Fibroblast of skin of right biceps (primary cell): ENCODE results near the gene MTA2.

ENCODE experiments used
- DNase-seq: peaks from one replicate; pipeline ENCODE4 v3.0.0-alpha.2; 2013

MTA2 gene

DNA sequence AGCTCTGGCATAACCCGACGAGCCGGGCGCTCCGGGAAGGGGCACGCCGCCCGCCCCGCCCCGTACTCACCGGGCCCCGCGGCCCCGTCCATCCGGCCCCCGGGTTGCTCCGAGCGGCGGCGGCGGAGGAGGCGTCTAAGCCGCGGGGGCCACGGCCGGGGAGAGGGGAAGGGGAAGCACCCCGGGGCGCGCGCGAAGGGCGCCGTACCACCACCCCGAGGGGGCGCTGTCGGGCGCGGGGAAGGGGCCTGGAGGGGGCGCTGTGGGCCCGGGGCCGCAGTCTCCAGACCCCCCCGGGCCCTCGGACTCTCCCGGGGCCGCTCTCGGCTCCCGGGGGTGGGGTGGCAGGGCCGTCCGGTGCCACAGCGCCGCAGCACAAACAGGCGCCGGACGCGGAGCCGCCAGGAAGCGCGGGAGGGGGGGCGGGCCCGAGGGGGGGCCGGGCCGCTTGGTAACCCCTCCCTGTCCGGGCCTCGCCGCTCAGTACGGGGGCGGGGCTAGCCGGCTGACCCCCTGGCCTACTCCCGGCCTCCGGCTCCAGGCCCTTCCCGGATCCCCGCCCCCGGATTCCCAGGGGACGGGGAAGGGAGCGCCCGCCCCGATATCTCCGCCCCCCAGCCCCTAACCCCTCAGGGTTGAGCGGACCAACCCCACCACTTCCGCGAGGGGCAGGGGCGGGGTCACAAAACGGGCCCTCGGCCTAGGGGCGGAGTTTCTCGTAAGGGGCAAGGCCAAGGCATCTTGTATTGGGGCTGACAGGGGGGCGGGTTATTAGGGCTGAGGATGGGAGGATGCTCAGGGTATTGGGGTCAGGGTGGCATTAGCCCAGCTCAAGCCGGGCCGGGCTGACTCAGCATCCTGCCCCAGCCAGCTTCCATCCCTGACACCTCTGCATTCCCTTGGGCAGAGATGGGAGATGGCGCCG lies 11.0 kb upstream of the MTA2 start, which contains the start of the genes EML3 and ROM1:
Gene EML3, minus strand, starts transcription at position 410 of the 925 bp plus-strand sequence. Its CDS starts 318 bp downstream, at position 92.
Gene ROM1, plus strand, starts transcription at position 892 of the 925 bp plus-strand sequence. Its CDS starts 25 bp downstream, at position 917.
- peak; percentile 79 for DNase-seq

DNA sequence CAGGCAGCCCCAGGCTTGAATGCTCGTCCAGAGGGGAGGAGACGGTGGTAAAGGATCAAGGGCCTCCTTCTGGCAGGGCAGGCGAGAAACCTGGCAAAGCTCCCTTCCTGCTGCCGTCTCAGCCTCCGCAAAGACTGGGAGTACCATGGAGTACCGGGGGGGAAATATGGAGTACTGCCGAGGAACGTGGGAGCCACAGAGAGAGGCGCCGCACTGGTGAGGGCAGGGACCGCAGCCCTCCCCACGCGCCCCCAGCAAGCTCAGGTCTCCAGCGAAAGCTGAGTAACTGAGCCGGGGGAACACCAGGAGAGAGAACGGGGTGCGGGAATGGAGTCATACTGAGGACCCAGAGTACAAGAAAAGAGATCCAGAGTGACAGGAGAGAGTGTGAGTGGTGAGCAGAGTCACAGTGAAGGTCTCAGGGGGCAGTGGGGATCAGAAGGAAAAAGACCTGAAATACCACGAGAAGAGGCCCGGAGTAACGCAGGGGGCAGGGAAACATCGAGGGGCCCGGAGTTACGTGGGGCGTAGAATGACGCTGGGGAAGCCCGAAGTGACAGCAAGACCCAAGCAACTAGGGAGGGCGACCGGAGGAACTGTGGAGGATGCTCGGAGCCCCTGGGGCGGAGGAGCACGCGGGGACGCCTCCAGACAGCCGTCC lies 10.2 kb upstream of the MTA2 start:
- peak; percentile 59 for DNase-seq

DNA sequence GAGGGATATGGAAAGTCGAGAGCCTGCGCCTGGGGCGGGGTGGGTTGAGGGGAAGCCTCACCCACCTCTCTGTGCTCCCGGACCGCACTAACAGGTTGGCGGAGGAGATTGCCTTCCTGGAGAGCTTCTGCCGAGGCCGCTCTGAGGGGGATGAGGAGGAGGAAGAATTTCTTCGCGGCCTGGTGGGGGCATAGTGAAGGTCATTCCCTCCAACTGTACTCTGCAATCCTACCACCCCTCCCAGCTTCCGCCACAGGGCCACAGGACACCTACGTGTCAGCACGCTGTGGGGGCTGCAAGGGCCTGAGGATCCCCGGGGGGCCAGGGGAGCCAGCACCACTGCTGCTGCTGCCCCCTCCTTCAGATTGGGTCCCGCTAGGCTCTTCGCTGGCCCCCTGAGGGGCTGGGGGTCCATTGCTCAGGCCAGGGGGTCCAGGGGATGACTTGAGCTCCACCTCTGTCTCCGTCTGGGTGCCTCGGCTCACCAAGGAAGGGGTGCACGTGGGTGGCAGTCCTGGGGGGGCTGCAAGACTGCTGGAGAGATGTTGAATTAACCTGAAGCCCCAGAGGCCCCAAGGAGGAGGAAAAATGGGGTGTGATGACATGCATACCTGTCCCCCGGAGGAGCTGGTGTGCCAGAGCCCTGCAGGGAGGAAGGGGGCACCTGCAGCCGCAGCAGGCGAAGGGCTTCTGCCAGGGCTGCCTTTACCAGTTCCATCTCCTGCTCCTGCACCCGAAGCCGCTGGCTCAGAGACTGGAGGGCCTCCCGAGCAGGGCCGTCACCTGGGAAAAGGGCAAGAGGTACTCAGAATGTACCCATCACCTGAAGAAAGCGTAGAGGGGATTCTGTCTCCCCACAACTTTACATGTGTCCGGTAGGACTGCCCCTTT lies 9.4 kb upstream of the MTA2 start:
- DNase-seq = no peak

DNA sequence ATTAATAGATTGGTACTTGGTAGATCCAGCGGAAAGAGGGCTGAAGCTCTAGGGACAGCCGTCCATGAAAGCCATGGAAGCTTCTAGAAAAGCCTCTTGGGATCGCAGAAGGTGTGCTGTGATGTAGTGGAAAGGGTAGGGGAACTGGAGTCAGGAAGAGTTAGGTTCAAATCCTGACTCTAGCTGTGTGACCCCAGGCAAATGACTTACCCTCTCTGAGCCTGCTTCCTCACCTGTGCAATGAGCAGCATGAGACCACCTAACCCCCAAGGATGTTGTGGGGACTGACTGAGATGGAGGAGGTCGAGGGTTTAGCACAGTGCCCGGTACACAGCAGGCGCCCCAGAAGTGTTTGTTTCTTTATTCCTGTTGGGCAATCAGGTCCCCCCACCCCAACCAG lies 8.7 kb upstream of the MTA2 start:
- no peak for DNase-seq

DNA sequence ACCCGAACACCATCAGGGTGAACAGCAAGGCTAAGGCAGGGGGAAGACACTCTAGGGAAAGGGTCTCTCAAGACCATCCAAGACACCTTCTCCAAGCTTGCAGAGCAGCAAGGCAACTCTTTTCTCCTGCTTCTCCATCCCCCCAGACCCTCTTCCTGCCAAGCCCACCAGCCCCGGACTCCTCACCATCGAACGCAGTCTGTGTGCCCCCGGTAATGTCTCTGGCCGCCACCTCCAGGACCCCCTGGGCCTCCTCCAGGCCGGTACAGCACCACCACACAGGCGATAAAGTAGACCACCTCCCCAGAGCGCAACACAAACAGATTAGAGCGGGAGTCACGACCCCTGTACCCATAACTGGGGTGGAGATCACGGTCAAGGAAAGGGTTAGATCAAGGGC lies 7.1 kb upstream of the MTA2 start:
- DNase-seq = no peak

DNA sequence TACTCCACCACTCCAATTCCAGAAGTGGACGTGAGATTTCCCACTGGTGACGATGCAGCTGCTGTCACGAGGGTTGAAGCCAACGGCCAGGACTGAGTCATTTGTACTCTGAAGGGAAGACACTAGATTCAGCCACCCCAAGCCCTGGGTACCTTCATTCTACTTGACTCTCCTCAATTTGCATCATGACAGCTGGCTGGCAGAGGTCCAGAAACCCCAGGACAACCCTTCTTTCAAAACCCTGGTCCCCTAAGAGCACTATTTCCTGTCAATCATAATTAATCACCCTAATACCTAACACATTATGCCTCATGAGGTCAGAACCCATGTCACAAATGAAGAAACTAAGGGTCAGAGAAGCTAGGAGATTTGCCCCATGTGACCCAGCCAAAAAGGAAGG lies 6.0 kb upstream of the MTA2 start:
- DNase-seq = no peak

DNA sequence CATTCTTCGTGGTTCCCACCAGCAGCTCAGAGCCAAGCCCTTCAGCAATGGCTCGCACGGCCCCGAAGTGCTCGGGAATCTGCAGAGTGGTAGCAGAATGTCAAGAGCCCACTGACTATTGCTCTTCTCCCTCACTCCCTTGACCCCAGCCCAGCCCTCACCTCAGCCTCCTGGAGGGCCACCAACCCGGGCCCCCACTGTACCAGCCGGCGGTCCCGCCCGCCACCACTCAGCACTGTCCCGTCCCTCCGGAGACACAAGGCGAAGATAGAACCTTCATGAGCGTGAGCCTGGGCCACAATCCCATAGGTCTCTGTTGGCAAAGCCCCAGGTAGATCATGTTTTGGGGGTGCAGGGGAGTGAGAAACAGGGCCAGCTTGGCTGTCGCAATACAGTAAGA lies 4.2 kb upstream of the MTA2 start:
- DNase-seq = no peak

DNA sequence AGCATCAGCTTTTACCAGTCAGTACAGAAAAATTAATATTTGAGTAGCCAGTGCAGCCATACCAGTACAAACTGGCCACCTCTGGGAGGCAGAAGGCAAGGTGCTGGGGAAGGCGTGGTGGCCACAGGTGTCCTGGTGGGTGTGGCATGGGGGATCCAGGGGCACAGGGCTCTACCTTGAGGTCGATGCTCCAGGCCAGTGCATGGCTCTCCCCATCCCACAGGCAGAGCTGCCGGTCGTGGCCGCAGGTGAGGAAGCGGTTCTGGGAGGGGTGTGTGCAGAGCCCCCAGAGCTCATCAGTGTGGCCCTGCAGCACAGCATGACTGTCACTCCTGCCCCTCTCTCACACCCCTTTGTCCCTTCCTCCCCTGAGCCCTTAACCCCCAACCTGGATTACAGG lies 3.8 kb upstream of the MTA2 start:
- no peak for DNase-seq

DNA sequence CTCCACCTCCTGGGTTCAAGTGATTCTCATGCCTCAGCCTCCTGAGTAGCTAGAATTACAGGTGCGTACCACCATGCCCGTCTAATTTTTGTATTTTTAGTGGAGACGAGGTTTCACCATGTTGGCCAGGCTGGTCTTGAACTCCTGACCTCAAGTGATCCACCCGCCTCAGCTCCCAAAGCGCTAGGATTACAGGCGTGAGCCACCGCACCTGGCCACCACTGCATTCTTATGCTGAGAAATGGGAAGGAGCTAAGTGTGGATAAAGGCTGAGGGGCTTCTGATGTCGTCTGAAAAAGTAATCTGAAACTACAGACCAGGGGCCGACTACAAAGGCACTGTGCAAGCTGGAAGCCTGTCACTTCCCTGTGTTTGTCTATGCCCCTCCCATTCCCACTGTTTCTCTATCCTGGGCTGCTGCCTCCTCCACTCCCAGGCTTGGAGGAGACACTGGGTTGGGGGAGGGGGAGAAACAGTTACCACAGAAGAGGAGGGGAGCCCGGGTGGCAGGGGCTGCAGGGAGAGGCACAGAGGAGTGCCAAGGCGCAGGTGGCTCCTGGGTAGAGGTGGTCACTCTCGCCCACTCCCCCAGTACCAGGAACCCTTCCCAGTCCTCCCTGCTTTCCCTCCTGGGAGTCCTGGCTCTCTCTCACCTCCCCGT lies 2.9 kb upstream of the MTA2 start:
- no peak for DNase-seq

DNA sequence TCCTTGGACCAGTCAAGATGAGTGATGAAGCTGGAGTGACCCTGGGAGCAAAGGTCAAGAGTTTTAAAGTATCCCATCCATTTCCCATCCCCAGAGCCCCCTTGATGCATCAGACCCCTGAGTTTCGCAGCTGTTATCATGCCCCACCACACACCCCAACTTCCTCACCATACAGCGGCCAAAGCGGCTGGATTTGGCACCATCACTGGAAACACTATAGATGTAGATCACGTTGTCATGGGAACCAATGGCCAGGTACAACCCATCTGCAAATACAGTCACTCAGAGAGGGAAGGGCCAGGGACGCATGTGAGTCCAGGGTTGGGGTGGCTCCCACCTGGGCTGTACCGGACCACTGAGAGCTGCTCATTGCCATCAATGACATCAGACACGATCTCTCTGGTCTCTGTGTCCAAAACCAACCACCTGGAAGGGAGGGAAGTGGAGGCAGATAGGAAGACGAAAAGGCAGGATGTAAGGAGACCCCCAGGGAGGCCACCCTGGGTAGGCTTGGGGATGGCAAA lies 2.2 kb upstream of the MTA2 start:
- no peak for DNase-seq

DNA sequence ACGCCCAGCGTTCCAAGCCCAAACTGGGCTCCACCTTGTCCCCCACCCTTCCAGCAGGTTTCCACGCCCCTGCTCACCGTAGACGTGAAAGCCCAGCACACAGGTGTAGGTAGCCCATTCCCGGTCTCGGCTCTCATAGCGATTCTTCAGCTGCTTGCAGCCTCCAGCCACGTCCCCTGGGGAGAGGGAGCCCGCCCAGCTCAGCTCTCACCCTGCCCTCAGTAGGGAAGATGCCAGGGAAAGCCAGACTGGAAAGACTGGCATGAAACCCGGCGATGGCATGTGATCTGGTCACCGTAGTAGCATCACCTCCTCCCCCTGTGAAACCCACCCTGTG lies 1.4 kb upstream of the MTA2 start:
- DNase-seq = no peak

DNA sequence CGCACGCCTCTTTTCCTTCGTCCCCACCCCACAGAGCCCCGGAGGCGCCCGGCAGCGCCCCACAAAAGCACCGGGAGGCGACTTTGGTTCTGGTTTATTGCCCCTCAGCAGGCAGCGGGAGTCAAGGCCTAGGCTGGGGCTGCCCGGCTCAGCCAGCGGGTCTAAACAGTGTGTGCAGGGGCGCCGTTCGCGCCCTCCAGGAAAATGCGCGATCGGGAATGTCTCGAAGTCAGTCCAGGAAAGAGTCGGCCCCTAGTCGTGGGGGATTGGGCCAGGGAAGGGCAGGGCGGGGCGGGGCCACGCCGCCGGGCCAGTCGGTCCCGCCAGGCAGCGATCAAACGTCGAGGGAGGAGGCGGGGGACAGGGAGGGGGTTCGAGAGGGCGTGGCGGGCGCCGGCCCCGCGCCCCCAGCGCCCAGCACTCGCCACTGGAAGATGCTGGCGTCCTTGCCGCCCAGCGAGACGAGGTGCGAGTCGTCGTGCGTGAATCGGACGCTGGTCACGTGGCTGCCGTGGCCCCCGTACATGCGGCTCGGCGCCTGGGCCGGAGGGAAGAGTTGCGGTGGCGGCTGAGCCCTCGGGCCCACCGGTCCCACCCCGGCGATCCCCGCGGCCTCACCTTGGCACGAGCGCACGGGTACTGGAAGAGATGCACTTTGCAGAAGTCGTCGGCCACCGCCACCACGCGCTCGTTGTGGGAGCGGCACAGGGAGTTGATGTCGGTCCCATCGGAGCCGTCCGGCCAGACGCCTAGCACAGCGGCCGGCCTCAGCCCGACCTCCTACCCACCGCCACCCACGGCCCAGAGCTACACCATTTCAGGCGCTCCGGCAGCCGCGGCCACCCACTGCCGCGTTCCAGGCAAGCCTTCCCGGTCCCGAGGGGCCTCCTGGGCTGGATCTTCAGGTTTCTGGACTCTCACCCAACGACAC lies 741 bp upstream of the MTA2 start:
- peak; percentile 74 for DNase-seq

DNA sequence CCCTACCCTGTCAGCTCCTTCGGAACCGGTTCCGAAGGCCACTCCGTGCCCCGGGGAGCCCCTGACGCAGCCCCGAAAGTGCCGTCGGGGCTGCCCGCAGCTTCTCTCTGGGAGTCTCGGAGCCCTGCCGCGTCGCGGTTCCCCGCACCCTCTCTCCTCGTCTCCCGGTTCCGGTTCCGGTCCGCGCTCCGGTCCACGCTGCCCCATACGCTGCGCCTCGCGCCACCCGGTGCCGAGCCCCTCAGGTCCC lies 618 bp downstream of the MTA2 start:
- peak; percentile 30 for DNase-seq

DNA sequence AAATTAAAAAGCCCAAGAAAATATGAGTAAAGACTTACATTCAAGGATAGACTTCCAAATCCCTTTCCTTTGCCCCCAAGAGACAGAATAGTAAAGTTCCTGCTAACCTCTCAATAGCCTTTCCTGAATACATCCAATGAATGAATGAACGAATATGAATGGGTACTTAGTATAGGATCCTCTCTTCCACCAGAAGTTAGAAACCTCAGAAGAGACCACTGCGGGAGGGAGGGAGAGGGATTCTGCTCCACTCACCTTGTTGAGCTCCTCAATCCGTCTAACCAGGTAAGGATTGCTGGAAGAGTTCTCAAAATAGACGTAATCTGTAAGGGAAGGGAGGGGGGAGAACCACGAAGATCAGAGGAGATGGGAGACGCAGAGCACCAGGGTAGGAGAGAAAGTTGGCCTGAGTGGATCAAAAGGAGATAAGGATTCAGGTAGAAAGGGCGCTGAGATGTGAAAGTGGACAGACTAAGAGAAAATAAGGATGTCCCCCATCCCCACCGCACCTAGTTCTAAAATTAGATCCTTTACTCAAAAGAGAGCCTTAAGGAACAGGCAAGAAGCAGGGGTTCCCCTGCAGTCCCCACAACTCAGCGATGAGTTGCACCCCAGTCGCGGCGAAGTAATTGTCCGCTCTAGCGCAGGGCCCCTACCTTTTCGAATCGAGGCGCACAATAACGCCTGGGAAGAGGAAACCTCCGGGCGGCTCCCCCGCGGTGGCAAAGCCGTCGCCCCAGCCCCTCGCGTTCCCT lies 1.1 kb downstream of the MTA2 start:
- DNase-seq = no peak

DNA sequence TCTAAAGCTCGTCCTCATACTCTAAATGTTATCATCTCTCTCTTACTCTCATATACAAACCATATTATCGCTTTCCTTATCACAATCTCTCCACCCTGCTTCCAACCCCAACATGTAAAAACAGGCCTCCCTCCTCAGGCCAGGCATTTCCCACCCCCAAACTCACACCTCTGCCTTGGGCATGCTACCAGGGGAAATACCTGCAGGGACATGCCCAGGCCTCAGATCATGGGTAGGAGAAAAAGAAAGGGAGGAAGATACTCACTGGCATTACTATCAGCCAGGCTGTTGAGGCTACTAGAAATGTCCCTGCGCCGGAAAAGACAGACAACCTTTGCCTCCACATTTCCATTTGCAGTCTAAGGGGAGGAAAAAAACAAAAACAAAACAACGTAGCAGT lies 1.8 kb downstream of the MTA2 start:
- no peak for DNase-seq

DNA sequence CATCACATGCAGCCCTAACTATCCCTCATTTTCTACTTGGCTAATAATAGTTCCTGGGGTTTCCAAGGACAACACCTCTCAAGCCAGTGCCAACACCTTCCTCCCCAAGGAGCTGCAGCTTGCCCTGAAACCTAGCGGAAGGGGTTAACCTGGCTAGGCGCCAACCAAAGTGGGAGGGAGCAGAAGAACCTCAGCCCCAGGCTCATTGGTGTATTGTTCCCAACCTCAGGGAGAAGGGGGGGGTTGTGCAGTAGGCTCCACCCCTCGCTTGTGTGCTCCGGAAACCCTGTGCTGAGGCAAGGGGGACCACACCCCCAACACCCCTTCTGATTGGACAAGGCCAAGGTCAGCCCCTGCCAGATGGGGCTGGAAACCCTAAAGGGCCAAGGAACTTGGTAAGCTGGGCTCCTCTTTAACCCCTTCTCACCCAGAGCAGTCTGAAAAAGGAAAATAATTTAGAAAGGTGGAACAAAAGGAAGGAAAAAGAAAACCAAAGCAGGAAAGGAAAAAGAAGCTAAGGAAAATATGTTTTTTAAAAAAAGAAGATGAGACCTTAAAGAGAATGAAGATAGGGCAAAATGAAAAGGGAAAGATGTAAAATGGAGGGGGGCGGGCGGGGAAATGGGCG lies 2.5 kb downstream of the MTA2 start:
- DNase-seq = peak; percentile 99

DNA sequence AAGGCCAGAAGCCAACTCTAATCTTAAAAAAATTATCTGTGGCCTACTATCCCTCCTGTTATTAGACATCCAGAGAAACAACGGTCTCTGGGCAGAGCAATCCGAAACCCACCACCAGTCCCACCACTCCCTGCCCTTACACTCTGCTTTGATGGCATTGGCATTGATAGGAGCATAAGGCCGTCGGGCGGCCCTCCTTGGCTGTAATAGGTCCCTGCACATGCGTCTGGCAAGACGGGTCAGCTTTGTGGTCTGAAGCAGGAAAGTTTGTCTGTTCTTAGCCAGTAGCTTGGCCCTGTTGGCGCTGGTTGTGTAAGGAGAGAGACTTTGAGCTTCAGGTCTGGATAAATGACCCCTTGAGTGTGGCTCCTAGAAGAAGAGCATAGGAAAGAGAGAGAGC lies 6.5 kb downstream of the MTA2 start:
- no peak for DNase-seq

DNA sequence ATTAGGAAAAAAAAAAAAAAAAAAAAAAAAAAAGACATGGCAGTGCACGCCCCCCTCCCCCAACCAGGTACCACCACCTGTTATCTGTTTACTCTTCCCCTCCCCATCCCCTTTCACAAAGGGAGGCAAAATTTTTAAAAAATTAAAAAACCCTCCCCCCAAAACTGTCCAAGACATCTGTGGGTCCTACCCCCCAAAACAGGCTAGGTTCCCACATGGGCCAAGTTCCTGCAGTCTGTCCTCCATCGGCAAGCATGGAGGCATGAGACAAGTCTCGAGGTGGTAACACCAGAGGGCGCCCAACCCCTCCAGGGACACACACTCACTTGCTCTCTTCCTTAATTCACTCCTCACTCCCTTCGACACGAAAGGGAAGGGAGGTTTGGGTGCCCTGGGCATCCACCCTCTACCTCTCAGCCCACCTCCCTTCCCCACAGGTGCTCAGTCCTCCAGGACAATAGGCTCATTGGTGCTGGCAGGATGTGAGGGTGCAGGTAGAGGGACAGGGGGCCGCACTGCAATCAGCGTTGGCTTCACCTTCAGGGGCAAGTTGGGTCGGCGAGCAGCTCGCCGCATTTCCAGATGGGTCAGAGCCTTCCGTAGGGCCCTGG lies 8.1 kb downstream of the MTA2 start:
- DNase-seq = peak; percentile 74

DNA sequence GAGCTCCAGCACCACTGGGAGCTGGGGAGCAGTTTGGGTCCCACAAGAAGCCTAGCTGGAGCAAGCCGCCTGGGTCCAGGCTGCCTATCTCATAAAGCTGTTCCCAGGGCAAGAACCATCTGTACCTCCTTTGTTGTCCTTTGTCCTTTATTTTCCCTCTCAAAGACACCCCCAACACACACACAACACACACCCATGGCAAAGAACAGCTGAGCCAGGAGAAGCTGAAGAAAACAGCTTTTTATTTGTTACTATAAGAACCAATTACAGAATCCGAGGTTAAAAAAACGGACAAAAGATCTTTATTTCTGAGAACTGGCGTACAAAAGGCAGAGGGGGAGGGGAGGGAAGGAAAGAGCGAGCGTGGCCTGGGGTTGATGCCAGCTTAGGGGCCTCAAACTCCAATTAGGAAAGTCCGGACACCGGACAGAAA lies 8.7 kb downstream of the MTA2 start:
- no peak for DNase-seq
